Body of pancreas (tissue), 4 donors: ENCODE measurements around the gene MARCHF3. TPM values are rescaled to one million over a fixed set of nuclear protein-coding genes. Genes with fewer than 3 reads are reported as not detected.

ENCODE experiments used
- ATAC-seq: fragments of 150-250 bp; one replicate; pipeline ENCODE4 v1.9.1; 2016
- DNase-seq, 4 donors: peaks; one replicate each; pipeline ENCODE4 v3.0.0-alpha.2; 2019
- H3K27ac ChIP-seq, 4 donors: fragments of 200-600 bp; sonication (generic); 1 replicate in 3 of 4; 2 replicates in 1 of 4; pipeline versions ENCODE4 v1.5.1 to v1.6.1; 2016 to 2019; ENCODE audit warnings: mild to moderate bottlenecking in 1 of 4, mixed read lengths in 1 of 4, moderate library complexity in 1 of 4
- H3K27me3 ChIP-seq, 2 donors: fragments of 200-600 bp; sonication (generic); one replicate each; pipeline ENCODE4 v1.6.0; 2016; ENCODE audit warnings: mild to moderate bottlenecking in 1 of 2
- H3K36me3 ChIP-seq, 2 donors: fragments of 200-600 bp; sonication (generic); replicated peaks in 1 of 2; 2 replicates each; pipeline ENCODE4 v1.5.1; 2016; ENCODE audit warnings: low read depth in 2 of 2; ENCODE audit not compliant: insufficient read depth in 1 of 2
- H3K4me1 ChIP-seq: fragments of 200-600 bp; sonication (generic); one replicate; pipeline ENCODE4 v1.6.0; 2016
- H3K4me3 ChIP-seq, 2 donors: fragments of 200-600 bp; sonication (generic); 1 replicate in 1 of 2; 2 replicates in 1 of 2; pipeline ENCODE4 v1.5.1; 2016 to 2019
- H3K9me3 ChIP-seq, 3 donors: fragments of 200-600 bp; sonication (generic); 1 replicate in 2 of 3; 2 replicates in 1 of 3; pipeline ENCODE4 v1.5.1; 2016
- CTCF ChIP-seq, 7 experiments: fragments of 450-650 bp in 4 of 7; fragments of 200-600 bp in 3 of 7; sonication (generic) in 3 of 7; IDR thresholded peaks; one replicate each; pipeline ENCODE4 v1.5.1; 2016 to 2019; ENCODE audit warnings: antibody characterized with exemption in 7 of 7
- POLR2A ChIP-seq, 3 donors: fragments of 450-650 bp; IDR thresholded peaks; one replicate each; pipeline ENCODE4 v1.6.1; 2016; ENCODE audit warnings: antibody characterized with exemption in 3 of 3, mild to moderate bottlenecking in 2 of 3
- WGBS, 2 donors: methylation state at CpG; one replicate each; pipeline ENCODE4 v1.1.5; 2017; 5-methylcytosine and 5-hydroxymethylcytosine counted together
- intact Hi-C: fragments of 100-400 bp; cut with DNase I; formaldehyde crosslinking; loops from one replicate; pipeline ENCODE4 v1.15.1; 2023
- total RNA-seq, 2 donors: library from RNA; depleted of rRNA; stranded (reverse); fragments of >200 nt; gene quantifications; one replicate each; pipeline ENCODE4 v1.1.0, GENCODE V29; 2016

MARCHF3 gene
- total RNA-seq, 2 donors from 2014 or later = 2.1 to 8.2 TPM

- H3K36me3 ChIP-seq = no peaks in the 10 kb centered on the region
- H3K27me3 ChIP-seq = no peaks in the 10 kb centered on the region
- no peak overlapping the region for H3K4me3 ChIP-seq
- no peaks in the 10 kb centered on the region for H3K9me3 ChIP-seq
- H3K4me1 ChIP-seq = no peaks in the 10 kb centered on the region
- TF ChIP-seq POLR2A (IDR thresholded peaks at IDR 0.05) (no peak), CTCF (IDR thresholded peaks at IDR 0.05) (no peak)
- intact Hi-C loops = no loop called here
- H3K27ac ChIP-seq = no peak overlapping the region
- ATAC-seq = no peak
- WGBS, 2 donors = 35 to 46% methylated on average over 3 of the region's 3 CpGs
- DNase-seq = peak in 1 of 4 donors; percentile 14
Observed at GRCh38 chr5:126849101-126849678, 181.2 kb downstream of the MARCHF3 start.

GRCh38 chr5:126848253-126848652, 182.1 kb downstream of the MARCHF3 start:
- no peaks in the 10 kb centered on the region for H3K9me3 ChIP-seq
- DNase-seq (no peak), ATAC-seq (no peak)
- 65% methylated on average over 8 of the region's 8 CpGs for WGBS, 2 donors
- intact Hi-C loops = no loop called here
- TF ChIP-seq CTCF (IDR thresholded peaks at IDR 0.05) (no peak), POLR2A (IDR thresholded peaks at IDR 0.05) (no peak)
- no peak overlapping the region for H3K27ac ChIP-seq
- no peak overlapping the region for H3K4me3 ChIP-seq
- H3K36me3 ChIP-seq = no peaks in the 10 kb centered on the region
- H3K27me3 ChIP-seq = no peaks in the 10 kb centered on the region
- H3K4me1 ChIP-seq = no peaks in the 10 kb centered on the region

GRCh38 chr5:126847826-126848251, 182.5 kb downstream of the MARCHF3 start:
- no peaks in the 10 kb centered on the region for H3K27me3 ChIP-seq
- intact Hi-C loops = no loop called here
- H3K4me1 ChIP-seq = no peaks in the 10 kb centered on the region
- H3K36me3 ChIP-seq = no peaks in the 10 kb centered on the region
- no peaks in the 10 kb centered on the region for H3K9me3 ChIP-seq
- ATAC-seq = peak; percentile 13
- WGBS, 2 donors = 64 to 72% methylated on average over 3 of the region's 3 CpGs
- no peak overlapping the region for H3K4me3 ChIP-seq
- no peak overlapping the region for H3K27ac ChIP-seq
- no peak for DNase-seq
- TF ChIP-seq CTCF (IDR thresholded peaks at IDR 0.05) (no peak), POLR2A (IDR thresholded peaks at IDR 0.05) (no peak)

DNA sequence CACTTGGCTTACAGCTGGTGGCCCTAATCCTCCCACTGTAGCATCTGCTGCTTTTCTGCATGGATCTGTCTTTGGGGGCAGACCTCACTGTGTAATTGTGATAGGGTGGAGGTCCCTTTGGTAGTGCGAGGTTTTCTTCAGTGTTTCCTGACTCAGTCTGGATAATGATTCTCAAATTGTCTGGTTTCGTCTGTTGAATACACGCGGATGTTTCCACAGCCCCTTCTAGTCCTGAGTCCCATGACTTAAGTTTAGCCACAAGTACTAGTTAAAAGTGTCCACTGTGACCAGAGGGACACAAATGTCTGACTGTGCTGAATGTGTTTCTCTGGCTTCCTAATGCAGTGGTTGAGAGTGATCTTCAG, 182.9 kb downstream of the MARCHF3 start:
- Histone ChIP-seq H3K36me3 (no peaks in the 10 kb centered on the region), H3K4me1 (no peaks in the 10 kb centered on the region), H3K9me3 (no peaks in the 10 kb centered on the region), H3K27me3 (no peaks in the 10 kb centered on the region), H3K27ac (no peak overlapping the region), H3K4me3 (no peak overlapping the region)
- 82 to 88% methylated on average over 4 of the region's 4 CpGs for WGBS, 2 donors
- TF ChIP-seq CTCF (IDR thresholded peaks at IDR 0.05) = no peak
- TF ChIP-seq POLR2A (IDR thresholded peaks at IDR 0.05) = no peak
- no peak for DNase-seq
- intact Hi-C loops = no loop called here
- ATAC-seq = no peak

GRCh38 chr5:126846744-126847455, 183.5 kb downstream of the MARCHF3 start:
- no peak for ATAC-seq
- Histone ChIP-seq H3K4me1 (no peaks in the 10 kb centered on the region), H3K36me3 (no peaks in the 10 kb centered on the region), H3K4me3 (no peak overlapping the region), H3K27me3 (no peaks in the 10 kb centered on the region), H3K9me3 (no peaks in the 10 kb centered on the region), H3K27ac (no peak overlapping the region)
- no peak for DNase-seq
- 78 to 83% methylated on average over 5 of the region's 5 CpGs for WGBS, 2 donors
- no peak for TF ChIP-seq CTCF (IDR thresholded peaks at IDR 0.05)
- TF ChIP-seq POLR2A (IDR thresholded peaks at IDR 0.05) = no peak
- intact Hi-C loops = no loop called here
